ENCODE data around the gene TMED6.

TMED6 gene

GRCh38 chr16:69319381-69319780 lies 32.2 kb downstream of the TMED6 start:
- peak overlapping the region in 2 of 11 experiments; percentile 5 to 10; a peak in 1 of 22 replicates for H3K27ac ChIP-seq
- H4K20me1 ChIP-seq: peaks cover 86 to 100% (median 98%) of the 10 kb centered on the region in 11 experiments; a peak in 21 of 22 replicates
- TF ChIP-seq Cebpa-rat (IDR thresholded peaks at IDR 0.05): no peak
- H3K36me3 ChIP-seq: peaks cover 96 to 100% (median 99%) of the 10 kb centered on the region in 11 experiments
- H3K27me3 ChIP-seq: no peaks in the 10 kb centered on the region
- H3K4me1 ChIP-seq: peaks cover 37 to 54% (median 49%) of the 10 kb centered on the region in 10 experiments
- no peak overlapping the region; a peak in 1 of 22 replicates for H3K4me2 ChIP-seq
- H3K9me3 ChIP-seq (replicated peaks in 1 of 11): no peaks in the 10 kb centered on the region
- no peak overlapping the region for H3K4me3 ChIP-seq
- peak overlapping the region in 3 of 11 experiments; percentile 3 to 8 (median 5); a peak in 3 of 22 replicates for H3K9ac ChIP-seq

GRCh38 chr16:69318911-69319289 lies 32.7 kb downstream of the TMED6 start:
- Histone ChIP-seq H3K27ac (0 out of 22 replicates have a peak overlapping the region, but pooled peaks of 2 of the 11 experiments have one; percentile 5 to 10), H3K4me1 (peaks cover 32 to 49% (median 45%) of the 10 kb centered on the region in 10 experiments), H3K27me3 (no peaks in the 10 kb centered on the region), H3K36me3 (peaks cover 98 to 100% (median 99%) of the 10 kb centered on the region in 11 experiments), H3K9ac (peak overlapping the region in 2 of 11 experiments; percentile 6 to 8; a peak in 1 of 22 replicates), H4K20me1 (peaks cover 86 to 100% (median 98%) of the 10 kb centered on the region in 11 experiments; a peak in 21 of 22 replicates), H3K4me2 (no peak overlapping the region), H3K9me3 (replicated peaks in 1 of 11) (no peaks in the 10 kb centered on the region), H3K4me3 (no peak overlapping the region)
- no peak for TF ChIP-seq Cebpa-rat (IDR thresholded peaks at IDR 0.05)

GRCh38 chr16:69318177-69318910 lies 33.2 kb downstream of the TMED6 start:
- Histone ChIP-seq H3K27me3 (no peaks in the 10 kb centered on the region), H3K4me2 (no peak overlapping the region), H3K27ac (no peak overlapping the region), H3K9ac (peak overlapping the region in 1 of 11 experiments; percentile 6; a peak in 1 of 22 replicates), H3K4me3 (no peak overlapping the region), H3K36me3 (peaks cover 96 to 100% (median 99%) of the 10 kb centered on the region in 11 experiments), H3K9me3 (replicated peaks in 1 of 11) (no peaks in the 10 kb centered on the region), H4K20me1 (peaks cover 86 to 100% (median 98%) of the 10 kb centered on the region in 11 experiments; a peak in 21 of 22 replicates), H3K4me1 (peaks cover 29 to 48% (median 42%) of the 10 kb centered on the region in 10 experiments)
- no peak for TF ChIP-seq Cebpa-rat (IDR thresholded peaks at IDR 0.05)

GRCh38 chr16:69316595-69317034 lies 35.0 kb downstream of the TMED6 start:
- H3K9ac ChIP-seq: no peak overlapping the region
- no peak overlapping the region for H3K4me3 ChIP-seq
- peaks cover 79 to 92% (median 89%) of the 10 kb centered on the region in 11 experiments for H3K36me3 ChIP-seq
- H3K4me1 ChIP-seq: peaks cover 27 to 45% (median 38%) of the 10 kb centered on the region in 10 experiments
- H3K4me2 ChIP-seq: no peak overlapping the region
- H3K9me3 ChIP-seq (replicated peaks in 1 of 11): no peaks in the 10 kb centered on the region
- H3K27ac ChIP-seq: no peak overlapping the region
- no peak for TF ChIP-seq Cebpa-rat (IDR thresholded peaks at IDR 0.05)
- H3K27me3 ChIP-seq: no peaks in the 10 kb centered on the region
- H4K20me1 ChIP-seq: peaks cover 81 to 100% (median 98%) of the 10 kb centered on the region in 11 experiments; a peak in 21 of 22 replicates

DNA sequence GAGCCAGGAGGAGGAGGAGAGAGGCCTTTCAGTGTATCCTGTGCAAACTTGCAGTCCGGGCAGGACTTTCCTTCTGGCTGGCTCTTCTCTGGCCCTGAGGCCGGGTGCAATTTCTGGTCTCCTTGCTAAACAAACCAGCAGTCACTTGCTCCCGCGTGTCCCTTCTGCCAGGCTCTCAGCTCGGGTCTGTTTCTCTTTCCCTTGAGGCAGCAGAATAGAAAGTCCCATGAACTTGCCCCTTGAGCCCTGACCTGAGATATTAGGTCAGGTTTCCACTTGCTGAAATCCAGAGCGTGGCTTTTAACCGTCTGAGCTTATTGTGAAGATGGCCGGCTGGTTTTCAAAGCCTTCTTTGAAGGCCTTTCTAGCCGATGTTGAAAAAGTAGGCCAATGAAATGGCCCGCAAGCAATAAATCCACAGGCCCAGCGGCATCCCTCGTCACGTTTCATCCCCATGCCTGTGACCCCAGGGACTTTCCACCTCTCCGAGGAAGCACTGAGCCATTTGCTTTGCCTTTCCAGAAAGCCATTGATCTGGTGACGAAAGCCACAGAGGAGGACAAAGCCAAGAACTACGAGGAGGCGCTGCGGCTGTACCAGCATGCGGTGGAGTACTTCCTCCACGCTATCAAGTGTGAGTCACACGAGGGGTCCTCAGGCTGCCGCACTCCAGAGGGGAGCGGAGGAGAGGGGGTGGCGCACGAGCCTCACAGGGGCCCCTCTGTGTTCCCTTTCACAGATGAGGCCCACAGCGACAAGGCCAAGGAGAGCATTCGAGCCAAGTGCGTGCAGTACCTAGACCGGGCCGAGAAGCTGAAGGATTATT lies 35.9 kb downstream of the TMED6 start:
- H4K20me1 ChIP-seq: peaks cover 72 to 95% (median 91%) of the 10 kb centered on the region in 11 experiments; a peak in 21 of 22 replicates
- 0 out of 22 replicates have a peak overlapping the region, but pooled peaks of 1 of the 11 experiments have one; percentile 18 for H3K27ac ChIP-seq

DNA sequence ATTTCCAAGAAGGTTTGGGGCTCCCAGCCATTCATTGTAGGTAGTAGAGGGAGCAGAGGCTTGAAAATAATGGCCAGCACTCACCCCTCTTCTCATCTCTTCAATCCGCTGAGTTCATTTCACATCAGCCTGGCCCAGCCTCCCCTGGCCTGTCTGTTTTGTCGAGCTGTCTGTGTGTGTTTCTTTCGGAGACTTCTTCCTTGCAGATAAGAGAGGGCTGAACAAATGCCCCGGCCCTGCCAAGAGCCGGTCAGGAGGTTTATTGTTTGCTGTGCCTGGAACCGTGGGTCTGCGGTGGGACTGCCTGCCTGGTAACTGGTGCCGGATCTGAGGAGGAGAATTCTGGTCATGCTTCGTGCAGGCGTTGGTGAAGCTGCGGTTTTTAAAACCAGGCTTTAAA lies 37.1 kb downstream of the TMED6 start:
- no peaks in the 10 kb centered on the region for H3K27me3 ChIP-seq
- no peak overlapping the region for H3K27ac ChIP-seq
- peak overlapping the region in 4 of 11 experiments; percentile 13 to 34 (median 22); a peak in 4 of 22 replicates for H3K9ac ChIP-seq
- peaks cover 16 to 31% (median 23%) of the 10 kb centered on the region in 10 experiments for H3K4me1 ChIP-seq
- no peak overlapping the region for H3K4me3 ChIP-seq
- no peak for TF ChIP-seq Cebpa-rat (IDR thresholded peaks at IDR 0.05)
- no peak overlapping the region for H3K4me2 ChIP-seq
- peaks cover 60 to 71% (median 69%) of the 10 kb centered on the region in 11 experiments for H3K36me3 ChIP-seq
- H4K20me1 ChIP-seq: peaks cover 61 to 83% (median 79%) of the 10 kb centered on the region in 11 experiments; a peak in 21 of 22 replicates
- no peaks in the 10 kb centered on the region for H3K9me3 ChIP-seq (replicated peaks in 1 of 11)

More for the DNA sequence above, 35.9 kb downstream of the TMED6 start:
- H3K4me1 ChIP-seq: peaks cover 20 to 36% (median 29%) of the 10 kb centered on the region in 10 experiments
- peak overlapping the region in 1 of 11 experiments; percentile 7; a peak in 1 of 22 replicates for H3K9ac ChIP-seq
- H3K9me3 ChIP-seq (replicated peaks in 1 of 11): no peaks in the 10 kb centered on the region
- H3K4me2 ChIP-seq: no peak overlapping the region
- no peaks in the 10 kb centered on the region for H3K27me3 ChIP-seq
- H3K4me3 ChIP-seq: no peak overlapping the region
- H3K36me3 ChIP-seq: peaks cover 70 to 83% (median 80%) of the 10 kb centered on the region in 11 experiments
- TF ChIP-seq Cebpa-rat (IDR thresholded peaks at IDR 0.05): no peak

GRCh38 chr16:69313469-69313868 lies 38.1 kb downstream of the TMED6 start:
- Histone ChIP-seq H3K4me2 (peak overlapping the region; percentile 77 to 97 (median 89); a peak in 11 of 22 replicates), H3K9ac (peak overlapping the region in 6 of 11 experiments; percentile 20 to 99 (median 96); a peak in 6 of 22 replicates), H3K27ac (no peak overlapping the region), H3K9me3 (replicated peaks in 1 of 11) (no peaks in the 10 kb centered on the region), H3K27me3 (no peaks in the 10 kb centered on the region), H3K4me1 (peaks cover 15 to 28% (median 21%) of the 10 kb centered on the region in 10 experiments), H3K36me3 (peaks cover 50 to 61% (median 58%) of the 10 kb centered on the region in 11 experiments), H4K20me1 (peaks cover 50 to 73% (median 68%) of the 10 kb centered on the region in 11 experiments; a peak in 21 of 22 replicates), H3K4me3 (no peak overlapping the region; a peak in 1 of 20 replicates)
- no peak for TF ChIP-seq Cebpa-rat (IDR thresholded peaks at IDR 0.05)
